DMS 273 (cell line): Measurements from ENCODE around the gene SORCS2.

Source experiments
- DNase-seq: peaks from one replicate; lab custom pipeline; 2025; ENCODE audit not compliant: unreplicated experiment; lab: John Stamatoyannopoulos, UW

Gene SORCS2

DNA sequence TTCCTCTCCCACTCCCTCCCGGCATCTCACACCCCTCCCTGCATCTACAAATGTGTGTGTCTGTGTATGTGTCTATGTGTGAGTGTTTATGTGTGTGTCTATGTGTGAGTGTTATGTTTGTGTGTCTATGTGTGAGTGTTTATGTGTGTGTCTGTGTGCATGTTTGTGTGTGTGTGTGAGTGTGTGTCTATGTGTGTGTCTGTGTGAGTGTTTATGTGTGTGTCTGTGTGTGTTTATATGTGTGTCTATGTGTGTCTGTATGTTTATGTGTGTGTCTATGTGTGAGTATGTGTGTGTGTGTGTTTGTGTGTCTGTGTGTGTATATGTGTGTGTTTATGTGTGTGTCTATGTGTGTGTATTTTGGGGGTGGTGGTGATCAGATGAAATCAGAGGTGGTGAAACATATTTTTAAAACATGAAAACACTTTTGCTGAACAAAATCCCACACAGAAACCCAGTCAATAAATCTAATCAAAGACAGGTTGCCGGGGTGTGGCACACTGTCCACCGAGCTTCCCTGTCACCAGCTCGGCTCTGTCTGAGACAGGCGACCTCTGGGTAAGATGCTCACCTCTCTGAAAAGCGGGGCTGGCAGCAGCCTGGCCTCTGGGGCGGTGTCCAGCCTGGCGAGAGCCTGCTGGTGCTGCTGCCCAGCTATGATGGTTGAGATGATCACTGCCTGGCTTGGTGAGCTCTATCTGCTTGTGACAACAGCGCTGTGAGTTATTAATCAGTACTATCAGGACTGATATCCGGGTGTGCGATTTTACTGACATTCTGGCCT, 429.1 kb downstream of the SORCS2 start:
- DNase-seq, result no peak

DNA sequence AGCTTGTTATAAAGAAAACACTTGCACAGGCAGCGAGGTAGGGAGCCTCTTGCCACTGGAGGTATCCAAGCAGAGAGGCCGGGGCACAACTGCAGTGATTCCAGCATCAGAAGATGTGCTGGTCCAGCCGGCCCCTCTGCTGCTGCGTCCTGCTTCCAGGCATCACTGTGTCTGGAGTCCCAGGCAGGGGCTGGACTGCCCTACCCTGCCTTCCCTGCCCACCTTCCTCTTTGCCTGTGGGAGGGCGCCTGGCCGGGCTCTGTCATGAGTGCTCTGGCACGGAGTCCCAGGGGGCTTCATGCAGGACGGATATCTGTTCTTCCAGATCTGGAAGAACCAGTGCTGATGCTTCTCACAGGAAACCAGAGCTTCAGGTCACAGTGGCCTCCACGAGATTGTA, 430.0 kb downstream of the SORCS2 start:
- DNase-seq, result no peak

DNA sequence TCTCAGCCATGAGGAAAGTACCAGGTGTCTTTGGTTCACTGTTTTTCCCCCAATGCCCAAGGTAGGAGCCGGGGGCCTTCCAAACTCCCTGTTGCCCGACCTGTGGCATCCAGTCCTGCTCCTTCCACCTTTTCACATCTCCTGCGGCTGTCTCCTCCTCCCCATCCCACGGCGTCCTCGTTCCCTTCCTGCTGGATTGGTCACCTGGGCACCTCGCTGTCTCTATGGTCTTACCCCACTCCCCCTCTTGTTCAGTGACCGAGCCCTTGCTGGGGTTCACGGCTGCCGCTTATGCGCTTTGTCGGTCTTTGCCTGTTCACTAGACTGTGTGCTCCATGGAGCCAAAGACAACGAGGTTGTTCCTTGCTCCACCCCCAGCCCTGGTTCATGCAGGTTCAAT, 431.1 kb downstream of the SORCS2 start:
- DNase-seq, result no peak

DNA sequence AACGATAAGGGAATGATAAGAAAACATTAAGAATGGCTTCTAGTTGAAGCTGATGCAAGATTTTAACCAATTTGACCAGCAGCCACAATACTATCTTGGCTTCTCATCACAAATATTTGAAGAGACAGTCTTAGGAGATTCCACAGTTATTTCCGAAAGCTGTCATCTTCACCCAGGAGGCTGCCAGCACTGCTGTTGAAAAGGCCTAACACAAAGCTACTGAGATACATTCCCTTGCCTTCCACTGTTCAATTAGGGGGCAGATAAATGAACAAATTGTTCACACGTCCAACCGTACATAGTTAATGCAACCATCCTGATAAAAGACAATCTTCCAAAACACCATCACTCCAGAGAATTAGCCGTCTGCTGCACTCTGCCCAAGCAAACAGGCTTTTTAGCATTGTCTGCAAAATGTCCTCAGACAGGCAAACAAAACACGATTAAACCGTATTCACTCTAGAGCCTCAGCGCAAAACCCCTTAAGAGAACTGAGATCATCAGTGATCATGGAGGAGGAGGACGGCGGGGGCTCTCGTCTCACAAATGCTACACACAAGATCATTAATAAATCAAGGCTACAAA, 432.1 kb downstream of the SORCS2 start:
- no peak for DNase-seq

DNA sequence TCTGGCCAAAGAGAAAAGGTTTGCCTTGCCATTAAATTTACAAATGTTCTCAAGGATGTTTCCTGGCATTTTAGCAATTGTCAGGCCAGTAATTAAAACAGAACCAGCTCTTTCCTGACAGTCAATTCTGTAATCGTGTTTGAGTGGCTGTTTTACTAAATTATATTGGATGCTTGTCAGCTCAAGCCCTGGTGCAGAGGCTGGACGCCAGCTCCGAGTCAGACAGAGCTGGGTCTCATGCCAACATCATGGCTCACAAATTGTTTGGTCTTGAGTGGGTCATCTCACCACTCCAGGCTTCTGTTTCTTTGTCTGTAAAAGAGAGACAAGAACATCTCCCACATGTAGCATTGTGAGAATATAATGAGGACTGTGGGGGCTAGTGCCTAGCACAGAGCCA, 432.7 kb downstream of the SORCS2 start:
- DNase-seq, result no peak

DNA sequence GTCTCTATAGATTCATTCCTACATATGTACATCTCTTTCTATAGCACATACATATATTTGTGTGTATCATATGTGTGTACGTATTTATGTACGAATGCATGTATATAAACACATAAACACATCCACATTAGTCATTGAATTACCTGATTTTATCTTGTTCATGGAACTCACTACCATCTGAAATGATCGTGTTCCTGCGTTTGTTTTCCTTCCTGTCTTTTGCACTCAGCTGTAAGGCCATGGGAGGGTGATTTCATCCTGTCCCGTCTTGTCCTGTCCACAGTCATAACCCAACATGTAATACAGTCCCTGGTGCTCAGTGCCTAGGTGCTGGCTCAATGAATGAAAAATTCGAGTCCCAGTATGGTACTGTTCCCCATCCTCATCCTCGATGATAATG, 434.2 kb downstream of the SORCS2 start:
- DNase-seq, result no peak

DNA sequence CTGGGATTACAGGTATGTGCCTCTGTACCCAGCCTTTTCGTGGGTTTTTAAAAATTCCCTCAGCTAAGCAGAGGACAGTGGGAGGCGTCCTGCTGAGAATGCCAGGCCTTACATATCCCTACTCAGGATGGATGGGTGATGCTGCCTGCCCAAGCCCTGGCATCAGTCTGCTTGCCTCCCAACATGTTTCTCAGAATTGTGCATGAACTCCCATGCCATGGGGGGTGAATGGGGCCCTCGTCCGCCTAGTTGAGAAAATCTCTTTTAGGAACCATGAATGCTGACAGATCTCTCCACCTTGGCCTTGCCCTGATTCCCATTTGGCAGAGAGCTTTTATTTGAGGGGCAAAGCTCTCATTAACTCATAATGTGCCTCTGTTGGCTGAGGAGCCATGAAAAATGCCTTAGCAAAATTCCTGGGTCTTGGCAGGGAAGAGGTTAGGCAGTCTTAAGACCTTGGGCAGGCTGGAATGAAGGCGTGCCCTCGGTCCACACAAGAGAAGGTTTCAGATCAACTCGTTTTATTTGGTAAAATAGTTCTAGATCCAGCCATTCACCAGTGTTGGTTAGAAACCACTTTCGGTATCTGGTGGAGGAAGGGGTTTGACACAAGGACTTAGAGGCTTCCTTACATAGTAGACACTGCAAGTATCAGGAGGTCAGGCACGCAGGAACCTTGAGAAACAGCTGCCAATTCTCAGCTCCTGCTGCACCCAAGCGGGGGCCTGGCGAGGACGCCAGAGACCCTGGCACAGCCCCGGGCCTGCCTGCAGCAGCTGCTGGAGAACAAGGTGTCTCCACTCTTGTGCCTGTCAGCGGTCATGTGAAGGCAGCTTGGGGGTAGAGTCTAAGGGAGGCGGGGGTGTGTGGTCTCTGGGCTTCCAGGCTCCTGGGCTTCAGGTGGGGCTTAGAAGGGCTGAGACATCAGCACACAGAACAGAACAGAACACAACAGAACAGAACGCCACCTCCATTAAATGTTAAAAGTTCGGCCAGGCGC, 435.2 kb downstream of the SORCS2 start:
- DNase-seq, result no peak

DNA sequence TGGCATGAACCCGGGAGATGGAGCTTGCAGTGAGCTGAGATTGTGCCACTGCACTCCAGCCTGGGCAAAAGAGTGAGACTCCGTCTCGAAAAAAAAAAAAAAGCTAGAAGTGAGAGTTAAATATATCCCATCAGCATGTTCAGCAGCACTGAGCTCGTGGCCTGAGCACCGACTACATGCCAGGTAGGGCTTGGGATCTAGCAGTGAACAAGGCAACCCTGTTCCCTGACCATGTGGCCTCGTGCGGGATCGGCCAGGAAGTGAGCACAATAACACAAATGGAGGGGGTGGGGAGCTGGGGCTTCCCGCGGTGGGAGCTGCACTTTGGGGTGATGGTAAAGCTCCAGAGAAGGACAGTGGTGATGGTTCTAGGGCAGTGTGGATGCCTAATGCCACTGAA, 436.1 kb downstream of the SORCS2 start:
- DNase-seq, result no peak

DNA sequence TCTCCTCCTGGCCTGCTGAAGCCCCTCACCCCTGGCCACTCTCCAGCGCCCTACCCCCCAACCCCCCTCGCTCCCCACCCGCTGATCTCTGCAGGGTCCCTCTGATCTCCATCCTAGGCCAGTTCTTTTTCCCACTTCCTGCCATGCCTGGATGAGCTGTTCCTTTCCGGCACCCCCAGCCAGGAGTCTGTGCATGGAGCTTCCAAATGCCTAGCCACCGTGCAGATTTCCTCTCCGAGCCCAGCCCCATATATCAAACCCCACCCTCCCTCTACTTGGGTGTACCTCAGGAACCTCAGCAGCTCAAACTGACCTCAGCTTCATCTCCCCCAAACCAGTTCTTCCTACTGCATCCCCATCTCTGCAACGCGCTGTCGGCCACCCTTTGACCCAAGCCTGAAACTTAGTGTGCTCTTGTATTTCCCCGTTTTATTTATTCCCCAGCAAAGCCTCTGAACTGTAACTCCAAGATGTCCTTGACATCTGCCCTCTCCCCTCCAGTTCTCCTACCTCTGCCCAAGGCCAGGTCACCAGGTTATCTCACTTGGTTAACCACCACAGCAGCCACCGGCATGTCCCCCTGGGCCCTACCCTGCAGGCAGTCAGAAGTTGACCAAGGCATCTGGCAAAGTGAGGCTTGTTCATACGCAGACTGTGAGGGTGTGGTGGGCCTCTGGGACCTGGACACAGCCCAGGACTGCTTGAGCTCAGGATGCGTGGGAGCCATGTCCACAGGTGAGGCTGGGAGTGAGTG, 437.3 kb downstream of the SORCS2 start:
- DNase-seq, result no peak

DNA sequence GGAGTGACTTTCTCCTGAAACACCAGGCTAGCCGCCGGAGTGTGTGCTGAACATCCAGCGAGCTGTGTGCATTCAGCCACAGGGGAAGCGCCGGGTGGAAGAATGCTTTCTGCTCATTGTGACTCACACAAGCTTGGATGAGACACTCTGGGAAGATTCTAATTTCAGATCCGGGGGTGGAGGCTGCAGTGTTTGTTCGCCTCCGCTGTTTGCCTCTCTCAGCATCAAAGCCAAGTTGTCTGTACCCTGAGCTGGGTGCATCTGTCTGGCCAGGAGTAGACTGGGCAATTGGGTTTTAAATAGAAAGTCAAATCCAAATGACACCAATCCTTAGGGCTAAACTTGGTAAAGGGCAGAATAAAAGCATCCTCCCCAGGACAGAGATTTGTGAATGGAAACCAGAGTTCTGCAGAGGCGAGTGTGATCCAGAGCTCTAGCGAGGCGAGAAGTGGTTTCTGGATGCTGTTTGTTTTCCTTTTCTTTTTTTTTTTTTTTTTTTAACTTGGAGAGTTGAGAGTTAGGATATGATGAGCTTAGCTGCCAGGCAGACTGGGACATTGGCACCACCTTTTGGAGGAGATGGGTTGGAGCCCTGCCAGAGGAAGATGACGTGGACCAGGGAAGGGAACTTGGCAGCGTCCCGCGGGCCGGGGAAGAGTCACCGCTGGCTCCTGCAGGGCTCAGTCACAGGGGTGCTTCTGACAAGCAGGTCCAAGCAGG, 438.4 kb downstream of the SORCS2 start:
- DNase-seq, result peak; percentile 34

DNA sequence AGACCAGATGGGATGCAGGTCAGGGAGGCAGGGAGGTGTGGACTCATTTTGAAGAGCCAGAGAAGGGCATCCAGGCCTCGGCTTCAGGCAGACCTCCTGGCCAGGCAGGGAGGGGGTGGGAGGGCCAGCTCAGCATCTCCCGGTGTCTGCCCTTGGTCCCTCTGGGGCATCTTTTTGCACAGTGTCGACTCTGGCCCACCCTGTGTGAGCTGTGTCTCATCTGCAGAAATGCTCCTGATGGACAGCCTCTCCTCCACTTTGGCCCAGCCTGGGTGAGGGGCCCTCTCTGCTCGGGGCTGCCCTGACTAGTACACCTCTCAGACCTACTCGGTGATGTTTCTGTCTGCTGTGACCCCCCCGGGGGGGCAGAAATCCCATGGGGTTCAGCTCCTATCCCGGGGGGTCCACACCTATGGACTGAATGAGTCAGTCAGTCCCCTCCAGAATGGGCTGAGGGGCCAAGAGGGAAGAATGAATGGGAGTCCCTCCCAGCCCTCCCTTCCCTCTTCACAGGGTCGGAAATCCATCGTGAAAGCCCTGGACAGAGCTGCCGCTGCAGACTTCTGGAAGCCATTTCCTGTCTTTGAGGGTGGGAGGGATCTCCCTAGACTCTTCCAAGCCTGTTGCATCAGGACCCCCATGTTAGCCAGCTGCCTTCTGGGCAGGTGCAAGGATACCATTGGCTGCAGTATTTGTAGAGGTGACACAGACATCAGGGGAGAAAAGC, 439.1 kb downstream of the SORCS2 start:
- DNase-seq, result no peak

DNA sequence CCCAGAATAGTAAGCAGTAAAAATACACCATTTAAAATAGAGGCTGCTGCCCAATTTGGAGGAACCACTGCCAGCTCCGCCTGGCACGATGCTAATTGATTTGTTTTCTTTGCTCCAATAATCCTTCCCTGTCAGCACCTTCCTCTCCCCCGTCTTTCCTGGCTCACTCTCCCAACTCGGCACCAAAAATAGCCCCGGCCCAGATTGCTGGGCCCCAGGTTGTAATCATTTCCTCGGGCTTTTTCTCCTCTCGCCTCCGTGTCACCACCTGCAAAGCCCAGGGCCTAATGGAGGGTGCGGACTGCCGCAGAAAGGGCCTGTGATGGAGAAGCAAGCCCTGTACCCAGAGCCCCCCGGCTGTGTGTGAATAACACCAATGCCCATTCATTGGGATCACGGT, 440.0 kb downstream of the SORCS2 start:
- peak; percentile 36 for DNase-seq

DNA sequence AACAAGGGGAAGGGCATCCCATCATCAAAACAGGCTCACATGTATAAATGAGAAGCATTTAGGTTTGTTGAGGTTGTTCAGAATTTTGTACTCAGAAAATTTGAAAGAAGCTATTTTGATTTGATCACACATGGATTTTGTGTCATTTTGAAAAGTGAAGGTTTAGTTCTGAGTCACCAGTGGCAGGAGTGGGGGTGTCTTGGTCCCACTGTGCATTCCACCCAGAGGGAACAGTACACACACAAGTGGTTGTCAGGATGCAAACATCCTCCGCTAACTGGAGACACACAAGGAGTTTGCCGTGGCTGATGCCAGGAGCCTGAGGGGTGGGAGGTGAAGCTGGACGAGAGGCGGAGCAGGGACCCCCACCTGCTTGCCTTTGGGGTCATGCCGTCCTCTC, 440.6 kb downstream of the SORCS2 start:
- DNase-seq, result no peak

DNA sequence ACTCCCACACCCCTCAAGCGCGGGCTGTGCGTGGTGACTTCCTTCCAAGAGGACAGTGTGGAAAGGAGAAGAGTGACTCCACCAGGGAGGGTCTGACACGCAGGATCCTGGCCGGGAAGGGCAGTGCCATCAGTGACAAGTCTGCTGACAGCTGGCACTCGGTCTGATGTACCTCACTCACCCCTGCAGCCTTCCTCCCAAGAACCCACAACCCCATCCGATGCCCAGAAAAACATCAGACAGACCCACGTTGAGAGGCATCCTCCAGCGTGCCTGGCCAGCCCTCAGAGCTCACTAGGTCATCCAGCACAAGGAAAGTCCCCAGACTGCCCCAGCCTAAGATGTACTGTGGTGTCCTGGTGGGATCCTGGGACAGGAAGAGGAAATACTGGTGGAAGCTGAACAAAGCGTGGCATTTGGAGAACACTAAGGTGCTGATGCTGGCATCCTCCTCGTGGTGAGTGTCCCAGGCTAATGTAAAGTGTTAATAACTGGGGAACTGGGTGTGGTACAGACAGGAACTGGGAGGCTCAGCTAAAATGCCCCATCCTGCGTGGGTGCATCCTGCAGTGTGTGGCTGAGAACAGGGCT, 442.4 kb downstream of the SORCS2 start:
- DNase-seq, result no peak

DNA sequence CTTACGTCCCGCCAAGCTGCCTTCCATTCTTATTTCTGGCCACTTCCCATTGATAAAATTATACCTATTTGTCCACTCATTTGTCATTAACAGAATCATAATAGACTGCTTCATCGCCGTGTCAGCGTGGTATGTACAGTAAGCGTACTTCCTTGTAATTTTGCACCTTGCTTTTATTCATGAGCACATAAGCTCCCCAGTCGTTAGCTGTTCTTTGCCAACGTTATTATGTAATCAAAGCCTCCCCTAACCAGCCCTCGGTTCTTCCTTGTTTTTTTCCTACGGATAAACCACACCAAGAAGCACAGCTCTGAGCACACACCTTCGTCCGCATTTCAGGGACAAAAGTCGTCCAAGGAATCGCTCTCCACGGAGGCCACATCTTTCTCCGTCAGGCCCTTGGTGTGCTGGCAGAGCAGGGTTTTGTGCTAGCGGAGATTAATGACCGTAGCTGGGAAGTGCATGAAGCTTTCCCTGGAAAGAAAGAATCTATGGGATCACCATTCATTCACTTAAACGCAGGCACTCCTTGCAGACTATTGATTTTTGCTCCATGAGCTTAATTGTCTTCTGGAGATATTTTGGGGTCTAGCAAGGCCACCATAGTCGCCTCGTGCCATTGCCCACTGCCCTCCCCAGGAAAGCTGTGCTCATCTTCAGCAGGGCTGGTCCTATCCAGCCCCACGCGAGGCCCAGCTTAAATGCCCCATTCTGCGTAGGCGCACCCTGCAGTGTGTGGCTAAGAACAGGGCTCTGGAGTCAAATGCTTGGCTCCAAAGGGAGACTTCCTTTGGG, 443.3 kb downstream of the SORCS2 start:
- DNase-seq, result no peak

DNA sequence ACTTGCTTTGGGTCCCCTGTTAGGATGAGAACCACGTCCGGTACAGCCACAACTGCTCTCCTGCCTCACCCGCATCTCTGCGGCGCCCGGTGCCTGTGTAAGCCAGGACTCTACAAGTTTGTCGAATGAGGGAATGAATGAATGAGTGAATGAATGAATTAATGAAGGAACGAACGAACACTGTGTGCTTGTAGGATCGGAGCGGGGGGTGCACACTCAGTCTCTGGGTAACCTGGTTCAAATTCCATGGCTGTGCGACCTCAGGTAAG, 443.8 kb downstream of the SORCS2 start:
- DNase-seq, result no peak

DNA sequence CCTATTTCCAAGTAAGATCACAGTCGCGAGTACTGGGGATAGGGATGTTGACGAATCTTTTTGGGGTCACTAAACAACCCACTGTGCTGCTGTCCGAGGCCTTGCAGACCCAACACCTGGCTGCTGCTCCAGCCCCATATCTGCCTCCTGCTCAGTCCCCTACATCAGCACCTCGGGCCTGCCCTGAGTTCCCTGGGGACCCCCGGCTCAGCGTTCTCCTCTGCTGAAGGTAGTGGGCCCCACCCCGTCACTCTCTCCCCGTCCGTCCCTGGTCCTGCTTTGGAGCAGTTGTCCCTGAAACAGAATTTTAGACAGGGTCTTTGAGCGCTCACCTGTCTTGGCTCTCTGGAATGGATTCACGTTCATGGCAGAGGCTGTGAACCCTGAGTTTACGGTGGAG, 444.8 kb downstream of the SORCS2 start:
- DNase-seq, result no peak

DNA sequence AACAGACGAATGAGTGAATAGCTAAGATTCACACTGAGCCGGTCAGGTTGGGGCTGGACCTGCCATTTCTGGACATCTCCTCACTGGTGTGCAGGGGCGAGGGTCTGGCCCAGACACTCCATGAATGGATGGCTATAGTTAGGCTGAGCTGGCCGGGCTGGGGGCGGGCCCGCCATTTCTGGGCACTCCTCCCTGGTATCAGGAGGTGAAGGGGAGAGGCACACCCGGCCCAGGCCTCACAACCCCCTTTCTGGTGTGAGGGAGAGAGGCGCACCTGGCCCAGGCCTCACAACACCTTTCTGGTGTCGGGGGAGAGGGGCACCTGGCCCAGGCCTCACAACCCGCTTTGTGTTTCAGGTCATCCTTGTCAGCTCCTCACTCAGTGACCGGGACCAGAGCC, 445.6 kb downstream of the SORCS2 start:
- no peak for DNase-seq

DNA sequence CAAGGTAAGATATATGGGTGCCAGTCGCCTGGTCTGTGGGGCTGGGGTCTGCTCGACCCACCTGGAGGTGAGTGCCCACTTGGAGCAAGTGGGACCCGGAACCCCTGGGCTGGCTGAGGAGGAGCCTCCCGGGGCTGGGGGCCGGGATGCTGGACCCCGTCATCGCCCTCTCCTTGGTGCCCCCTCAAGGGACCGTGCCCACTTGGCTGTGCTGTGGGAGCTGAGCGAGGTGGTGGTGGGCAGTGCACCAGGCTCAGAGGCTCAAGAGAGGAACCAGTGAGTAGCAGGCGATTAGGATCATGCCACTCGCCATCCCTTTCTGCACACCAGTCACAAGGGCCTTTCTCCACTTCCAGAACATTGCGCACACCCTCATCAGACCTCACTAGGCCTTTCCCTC, 446.2 kb downstream of the SORCS2 start:
- DNase-seq, result no peak
